SK-N-MC (cell line): ENCODE data around the gene TECPR1.

Experiments
- EZH2 ChIP-seq: fragments of 200-600 bp; sonication (generic); IDR thresholded peaks from one replicate; pipeline ENCODE4 v1.6.1; 2017; ENCODE audit warnings: antibody characterized with exemption
- POLR2AphosphoS5 ChIP-seq: IDR thresholded peaks from 2 replicates; pipeline ENCODE4 v1.6.1; 2012; ENCODE audit warnings: mild to moderate bottlenecking, low read depth, low read length, borderline replicate concordance

DNA sequence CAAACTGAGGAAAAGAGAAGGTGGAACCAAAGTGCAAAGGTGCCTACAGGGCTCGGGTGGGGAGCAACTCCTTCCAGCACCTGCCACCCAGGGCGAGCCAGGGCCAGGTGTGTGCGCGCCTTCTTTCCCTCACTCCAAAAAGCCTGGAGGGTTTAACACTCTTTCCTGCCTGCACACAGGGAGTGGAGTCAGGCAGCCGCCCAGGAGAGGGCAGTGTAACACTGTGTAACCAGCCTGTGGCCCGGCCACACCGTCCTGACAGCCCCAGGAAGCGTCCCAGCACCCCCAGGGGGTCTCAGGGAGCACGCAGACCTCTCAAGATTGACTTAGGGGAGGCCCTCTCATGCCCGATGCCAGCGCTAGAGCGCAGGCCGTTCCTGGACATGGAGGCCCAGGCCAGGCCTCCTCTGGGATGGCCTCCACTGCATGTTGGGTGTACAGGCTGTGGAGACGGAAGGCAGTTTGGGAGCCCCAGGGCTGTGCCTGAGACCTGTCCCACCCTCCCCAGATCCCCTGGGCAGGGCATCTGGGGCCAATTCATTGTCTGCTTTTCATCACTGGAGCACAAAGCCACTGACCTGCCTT lies 42.9 kb upstream of the TECPR1 start:
- TF ChIP-seq EZH2, result no peak
- TF ChIP-seq POLR2AphosphoS5, result no peak
